Measurements from ENCODE around the gene RAD9A.

Gene RAD9A

GRCh38 chr11:67373648-67374570, 17.9 kb upstream of the RAD9A start:
- peak; percentile 59 to 61 for DNase-seq (ENCODE audit: extremely low read depth in 1 of 2, low read depth in 1 of 2)

- no peak for DNase-seq (ENCODE audit: extremely low read depth in 1 of 2, low read depth in 1 of 2)
Observed at GRCh38 chr11:67374571-67375281, 17.1 kb upstream of the RAD9A start.

- no peak for DNase-seq (ENCODE audit: extremely low read depth in 1 of 2, low read depth in 1 of 2)
Observed at GRCh38 chr11:67375320-67376055, 16.3 kb upstream of the RAD9A start.

DNA sequence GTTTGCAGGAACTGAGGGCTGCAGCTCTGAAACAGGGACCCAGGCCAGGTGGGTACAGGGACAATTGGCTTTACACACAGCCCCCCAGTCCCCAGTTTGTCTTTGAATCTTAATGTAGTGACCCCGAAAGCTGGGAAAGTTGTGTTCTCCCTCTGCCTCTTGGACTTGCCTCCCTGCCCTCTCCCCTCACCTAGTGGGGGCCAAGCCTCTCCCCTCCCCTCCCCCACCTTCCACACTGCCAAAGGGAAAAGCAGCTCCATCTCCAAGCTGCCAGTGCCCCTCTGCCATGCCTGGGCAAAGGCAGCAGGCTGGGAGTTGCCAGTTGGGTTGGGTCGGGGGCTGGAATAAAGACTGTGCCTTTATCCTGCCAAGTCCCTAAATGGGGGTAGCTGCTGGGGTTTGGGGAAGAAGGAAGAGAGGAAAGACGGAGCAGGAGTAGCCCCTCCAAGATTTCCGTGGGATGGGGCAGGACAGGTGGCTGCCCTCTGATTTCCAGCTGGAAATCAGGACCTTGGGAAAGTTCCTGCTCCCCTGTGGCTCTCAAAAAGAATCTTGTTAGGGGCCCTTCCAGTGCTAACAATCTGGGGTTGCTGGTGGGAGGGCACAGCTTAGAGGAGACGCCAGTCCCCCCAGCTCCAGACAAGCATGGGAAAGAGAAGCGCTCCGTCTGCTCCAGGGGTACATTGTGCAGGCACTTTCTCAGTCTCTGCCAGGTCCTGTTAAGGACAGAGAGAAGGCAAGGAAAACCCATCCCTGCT, 15.5 kb upstream of the RAD9A start:
- no peak for DNase-seq (ENCODE audit: extremely low read depth in 1 of 2, low read depth in 1 of 2)

GRCh38 chr11:67376873-67377808, 14.6 kb upstream of the RAD9A start:
- no peak for DNase-seq (ENCODE audit: extremely low read depth in 1 of 2, low read depth in 1 of 2)

DNA sequence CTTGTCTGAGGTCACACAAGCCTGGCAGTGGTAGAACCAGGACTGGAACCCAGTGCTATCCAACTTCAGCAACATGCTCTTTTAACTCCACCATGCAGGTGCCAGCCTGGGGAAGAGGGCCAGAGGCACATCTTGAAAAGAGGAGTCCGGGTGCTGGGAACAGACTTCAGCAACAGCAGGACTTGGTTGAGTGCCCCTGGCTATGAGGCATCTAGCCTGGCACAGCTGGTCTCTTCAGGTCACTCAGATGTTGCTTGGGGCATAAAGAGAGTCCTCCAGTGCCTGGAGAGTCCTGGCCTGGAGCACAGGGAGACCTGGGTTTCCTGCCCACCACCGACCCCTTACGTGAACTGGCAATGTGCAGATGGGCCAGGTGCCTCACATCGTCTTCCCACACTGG, 13.2 kb upstream of the RAD9A start:
- no peak for DNase-seq (ENCODE audit: extremely low read depth in 1 of 2, low read depth in 1 of 2)

- no peak for DNase-seq (ENCODE audit: extremely low read depth in 1 of 2, low read depth in 1 of 2)
Observed at GRCh38 chr11:67379061-67380058, 12.4 kb upstream of the RAD9A start.

GRCh38 chr11:67381244-67381972, 10.4 kb upstream of the RAD9A start:
- no peak for DNase-seq (ENCODE audit: extremely low read depth in 1 of 2, low read depth in 1 of 2)

- peak; percentile 62 to 68 for DNase-seq (ENCODE audit: extremely low read depth in 1 of 2, low read depth in 1 of 2)
Observed at GRCh38 chr11:67382276-67383136, 9.3 kb upstream of the RAD9A start.

DNA sequence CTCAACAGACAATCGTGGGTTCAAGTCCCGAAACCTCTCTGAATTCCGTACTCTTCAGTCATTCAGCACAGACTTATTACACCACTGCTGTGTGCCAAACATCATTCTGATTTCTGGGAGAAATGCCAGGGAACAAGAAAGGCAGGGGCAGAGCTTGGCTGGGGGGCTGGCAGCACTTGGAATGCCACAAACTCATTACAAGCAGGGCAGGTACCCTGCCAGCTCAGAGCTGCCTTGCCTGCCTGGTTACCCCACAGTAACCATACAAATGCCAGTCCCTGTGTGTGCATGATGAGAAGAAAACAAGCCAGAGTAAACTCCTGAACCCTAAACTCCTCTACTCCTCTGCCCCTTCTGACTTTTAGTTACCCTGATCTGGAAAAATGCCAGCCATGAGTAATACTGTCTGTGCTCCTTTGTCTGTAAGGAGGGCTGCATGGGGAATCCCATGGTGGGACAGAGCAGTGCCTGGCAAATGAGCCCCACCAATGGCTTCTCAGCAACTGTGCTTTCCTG, 6.9 kb upstream of the RAD9A start:
- no peak for DNase-seq (ENCODE audit: extremely low read depth in 1 of 2, low read depth in 1 of 2)

GRCh38 chr11:67387069-67387468, 4.7 kb upstream of the RAD9A start:
- DNase-seq (ENCODE audit: extremely low read depth in 1 of 2, low read depth in 1 of 2): no peak

GRCh38 chr11:67387518-67387917, 4.3 kb upstream of the RAD9A start:
- no peak for DNase-seq (ENCODE audit: extremely low read depth in 1 of 2, low read depth in 1 of 2)

- DNase-seq (ENCODE audit: extremely low read depth in 1 of 2, low read depth in 1 of 2): no peak
Observed at GRCh38 chr11:67389477-67389876, 2.3 kb upstream of the RAD9A start.

GRCh38 chr11:67390947-67391303, 861 bp upstream of the RAD9A start:
- DNase-seq (ENCODE audit: extremely low read depth in 1 of 2, low read depth in 1 of 2): no peak

GRCh38 chr11:67392183-67392715, 463 bp downstream of the RAD9A start:
- DNase-seq (ENCODE audit: extremely low read depth in 1 of 2, low read depth in 1 of 2): no peak

- DNase-seq (ENCODE audit: extremely low read depth in 1 of 2, low read depth in 1 of 2): no peak
Observed at GRCh38 chr11:67393437-67393836, 1.7 kb downstream of the RAD9A start.
